GM12864 (cell line): Measurements from ENCODE around the gene HOMER2.

Source experiments
- DNase-seq: peaks from one replicate; pipeline ENCODE4 v3.0.0-alpha.2; 2011; ENCODE audit warnings: low read depth
- H3K4me3 ChIP-seq: 2 replicates; pipeline ENCODE4 v1.5.1; 2011; ENCODE audit warnings: mild to moderate bottlenecking, low read depth, low read length, control low read depth
- TF ChIP-seq, protein P1 (sequence below): IDR thresholded peaks from 2 replicates; pipeline ENCODE4 v1.5.1; 2011; ENCODE audit warnings: low read depth, mild to moderate bottlenecking, moderate library complexity, low read length, control low read depth, inconsistent platforms; ENCODE audit errors: missing control alignments

The HOMER2 gene

DNA sequence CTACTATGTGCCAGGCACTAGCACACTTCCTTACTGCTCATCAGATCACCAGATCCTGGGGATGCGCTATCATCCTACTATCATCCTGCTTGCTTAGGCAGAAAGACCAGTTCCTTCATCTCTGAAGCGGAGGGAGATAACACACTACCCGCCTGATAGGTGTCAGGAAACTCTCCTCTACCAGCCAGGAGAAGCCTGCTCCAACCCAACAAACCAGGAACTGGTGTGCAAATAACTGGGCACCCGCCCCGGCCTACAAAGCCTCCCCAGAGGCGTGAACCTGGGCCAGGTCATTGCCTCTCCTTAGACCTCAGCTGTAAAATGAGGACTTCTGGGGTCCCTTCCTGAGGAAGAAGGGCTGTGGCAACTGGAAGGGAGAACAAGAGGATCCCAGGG, 61.5 kb downstream of the HOMER2 start:
- TF ChIP-seq, protein P1, sequence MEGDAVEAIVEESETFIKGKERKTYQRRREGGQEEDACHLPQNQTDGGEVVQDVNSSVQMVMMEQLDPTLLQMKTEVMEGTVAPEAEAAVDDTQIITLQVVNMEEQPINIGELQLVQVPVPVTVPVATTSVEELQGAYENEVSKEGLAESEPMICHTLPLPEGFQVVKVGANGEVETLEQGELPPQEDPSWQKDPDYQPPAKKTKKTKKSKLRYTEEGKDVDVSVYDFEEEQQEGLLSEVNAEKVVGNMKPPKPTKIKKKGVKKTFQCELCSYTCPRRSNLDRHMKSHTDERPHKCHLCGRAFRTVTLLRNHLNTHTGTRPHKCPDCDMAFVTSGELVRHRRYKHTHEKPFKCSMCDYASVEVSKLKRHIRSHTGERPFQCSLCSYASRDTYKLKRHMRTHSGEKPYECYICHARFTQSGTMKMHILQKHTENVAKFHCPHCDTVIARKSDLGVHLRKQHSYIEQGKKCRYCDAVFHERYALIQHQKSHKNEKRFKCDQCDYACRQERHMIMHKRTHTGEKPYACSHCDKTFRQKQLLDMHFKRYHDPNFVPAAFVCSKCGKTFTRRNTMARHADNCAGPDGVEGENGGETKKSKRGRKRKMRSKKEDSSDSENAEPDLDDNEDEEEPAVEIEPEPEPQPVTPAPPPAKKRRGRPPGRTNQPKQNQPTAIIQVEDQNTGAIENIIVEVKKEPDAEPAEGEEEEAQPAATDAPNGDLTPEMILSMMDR = no peak
- H3K4me3 ChIP-seq = no peak overlapping the region
- no peak for DNase-seq

GRCh38 chr15:82890338-82890994, 62.1 kb downstream of the HOMER2 start:
- TF ChIP-seq, protein P1 = no peak
- no peak for DNase-seq
- no peak overlapping the region for H3K4me3 ChIP-seq

GRCh38 chr15:82882273-82882928, 70.1 kb downstream of the HOMER2 start:
- H3K4me3 ChIP-seq = no peak overlapping the region
- TF ChIP-seq, protein P1 = no peak
- DNase-seq = no peak

GRCh38 chr15:82881747-82882146, 70.8 kb downstream of the HOMER2 start:
- DNase-seq = no peak
- no peak overlapping the region for H3K4me3 ChIP-seq
- TF ChIP-seq, protein P1 = no peak

DNA sequence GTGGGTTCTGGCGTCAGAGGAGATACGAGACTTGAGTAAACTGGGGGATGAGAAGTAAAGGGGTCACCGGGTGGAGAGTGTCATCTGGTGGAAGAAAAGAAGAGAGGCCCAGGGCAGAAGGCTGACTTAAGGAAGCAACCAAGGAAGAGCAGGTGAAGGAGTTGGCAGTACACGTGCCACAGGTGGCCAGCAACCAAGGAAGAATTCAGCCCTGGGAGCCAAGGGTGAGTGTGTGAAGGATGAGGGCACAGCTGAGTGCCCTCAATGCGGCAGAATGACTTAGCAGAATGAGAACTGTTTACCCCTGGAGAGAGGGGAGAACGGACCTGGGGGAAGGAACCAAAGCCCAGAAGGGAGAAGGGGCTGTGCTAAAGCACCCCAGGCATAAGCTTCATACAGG, 71.8 kb downstream of the HOMER2 start:
- TF ChIP-seq, protein P1 = no peak
- DNase-seq = no peak
- H3K4me3 ChIP-seq = no peak overlapping the region

DNA sequence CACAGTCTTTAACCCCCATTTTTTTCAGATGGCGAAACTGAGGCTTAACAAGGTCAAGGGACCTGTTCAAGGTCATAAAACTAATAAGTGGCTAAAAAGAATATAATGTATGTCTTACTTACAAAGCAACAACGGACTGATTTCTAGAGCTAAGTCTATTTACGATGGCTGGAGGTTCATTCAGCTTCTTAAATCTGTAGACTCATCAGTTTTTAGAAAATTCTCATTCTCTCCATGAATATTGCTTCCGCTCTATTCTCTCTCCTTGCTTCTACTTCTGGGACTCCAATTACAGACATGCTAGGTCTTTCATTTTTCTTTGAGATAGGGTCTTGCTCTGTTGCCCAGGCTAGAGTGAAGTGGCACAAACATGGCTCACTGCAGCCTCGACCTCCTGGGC, 74.2 kb downstream of the HOMER2 start:
- no peak overlapping the region for H3K4me3 ChIP-seq
- DNase-seq = no peak
- TF ChIP-seq, protein P1 = no peak

DNA sequence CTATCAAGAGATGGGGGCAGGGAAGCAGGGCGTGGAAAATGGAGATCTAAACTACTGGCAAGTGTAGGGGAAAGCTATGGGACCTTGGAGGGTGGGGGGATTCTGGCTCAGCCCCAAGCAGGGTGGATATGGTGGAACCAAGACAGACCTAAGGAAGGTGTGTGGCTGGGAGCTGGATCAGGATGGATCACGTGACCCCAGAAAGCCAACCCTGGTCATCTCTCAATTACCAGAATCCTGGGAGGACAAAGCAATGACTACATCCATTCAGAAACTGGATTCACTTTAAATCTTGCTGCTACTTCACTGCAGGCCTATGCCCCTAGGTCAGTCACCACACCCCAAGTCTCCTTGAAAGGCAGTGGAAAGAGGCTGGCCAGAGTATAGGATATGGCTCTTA, 74.7 kb downstream of the HOMER2 start:
- H3K4me3 ChIP-seq = no peak overlapping the region
- TF ChIP-seq, protein P1 = no peak
- DNase-seq = no peak
